Stimulated activated naive CD8-positive, alpha-beta T cell treated with anti-CD3 and anti-CD28 coated beads, Interleukin-15, amount 100 ng/mL, for 72 hours (primary cell): Measurements from ENCODE around the gene HEPACAM2.

Experiments
- ATAC-seq: fragments of 150-1000 bp; cut with Tn5 transposase; 2 replicates; pipeline ENCODE4 v1.10.0; 2021; ENCODE audit warnings: mild to moderate bottlenecking, moderate library complexity
- DNase-seq, 2 donors: peaks; one replicate each; pipeline ENCODE4 v3.0.0; 2021 to 2022
- H3K27ac Mint-ChIP-seq, 2 donors: one replicate each; pipeline ENCODE4 v1.8.0; 2022; ENCODE audit warnings: mild to moderate bottlenecking in 2 of 2, mixed read lengths in 2 of 2, moderate library complexity in 2 of 2
- H3K27me3 Mint-ChIP-seq: one replicate; pipeline ENCODE4 v1.8.0; 2022; ENCODE audit warnings: mixed read lengths
- H3K4me1 Mint-ChIP-seq: one replicate; pipeline ENCODE4 v1.8.0; 2022; ENCODE audit warnings: mild to moderate bottlenecking, mixed read lengths
- H3K4me3 Mint-ChIP-seq, 2 donors: one replicate each; pipeline ENCODE4 v1.8.0; 2022; ENCODE audit warnings: mild to moderate bottlenecking in 2 of 2, mixed read lengths in 2 of 2, moderate library complexity in 1 of 2
- H3K9me3 Mint-ChIP-seq, 2 donors: one replicate each; pipeline ENCODE4 v1.8.0; 2022; ENCODE audit warnings: mixed read lengths in 2 of 2

The HEPACAM2 gene

DNA sequence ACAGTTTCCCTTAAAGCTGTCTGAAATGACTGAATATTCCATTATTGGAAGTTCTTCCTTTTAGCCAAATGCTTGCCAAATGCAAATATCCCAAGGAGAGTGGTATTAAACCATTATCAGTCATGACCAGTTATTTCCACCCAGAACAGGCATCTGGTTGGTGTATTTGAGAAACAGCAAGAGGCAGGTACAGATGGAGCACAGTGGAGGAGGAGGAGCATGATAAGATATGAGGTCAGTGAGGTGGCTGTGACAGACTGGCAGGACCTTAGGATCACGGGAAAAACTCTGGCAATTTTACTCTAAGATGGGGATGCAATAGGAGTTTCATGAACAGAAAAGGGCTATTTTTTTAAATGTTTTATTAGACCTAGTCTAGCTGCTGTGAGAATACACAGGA lies 6.4 kb downstream of the HEPACAM2 start:
- DNase-seq (no peak), ATAC-seq (no peak)
- Mint-ChIP-seq H3K27me3 (peaks cover 16% of the 10 kb centered on the region), H3K27ac (no peak overlapping the region), H3K4me3 (no peak overlapping the region), H3K9me3 (no peaks in the 10 kb centered on the region), H3K4me1 (no peaks in the 10 kb centered on the region)

GRCh38 chr7:93218997-93219827 lies 7.1 kb downstream of the HEPACAM2 start:
- Mint-ChIP-seq H3K4me3 (no peak overlapping the region), H3K9me3 (no peaks in the 10 kb centered on the region), H3K27ac (no peak overlapping the region), H3K4me1 (no peaks in the 10 kb centered on the region), H3K27me3 (peaks cover 22% of the 10 kb centered on the region)
- no peak for ATAC-seq
- no peak for DNase-seq

DNA sequence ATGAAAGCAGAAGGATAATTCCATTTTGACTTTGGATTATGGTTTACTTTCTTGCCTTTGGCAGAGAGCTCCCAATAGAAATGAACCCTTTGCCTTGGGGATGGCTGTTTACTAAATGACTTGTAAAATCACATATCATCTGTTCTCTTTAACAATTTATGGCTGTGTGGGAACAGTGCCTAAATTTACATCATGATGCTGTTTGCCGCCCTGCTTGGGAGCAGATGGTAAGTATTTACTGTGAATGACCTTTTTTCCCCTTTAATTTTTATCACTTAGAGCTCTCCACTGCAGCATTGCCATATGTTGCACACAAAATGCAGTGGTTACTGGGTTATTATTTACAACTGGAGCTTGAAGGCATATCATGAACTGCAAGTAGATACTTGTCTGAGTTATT lies 13.4 kb downstream of the HEPACAM2 start:
- Mint-ChIP-seq H3K27ac (no peak overlapping the region), H3K9me3 (no peaks in the 10 kb centered on the region), H3K4me3 (no peak overlapping the region), H3K4me1 (no peaks in the 10 kb centered on the region), H3K27me3 (peaks cover 33% of the 10 kb centered on the region)
- DNase-seq (no peak), ATAC-seq (no peak)

DNA sequence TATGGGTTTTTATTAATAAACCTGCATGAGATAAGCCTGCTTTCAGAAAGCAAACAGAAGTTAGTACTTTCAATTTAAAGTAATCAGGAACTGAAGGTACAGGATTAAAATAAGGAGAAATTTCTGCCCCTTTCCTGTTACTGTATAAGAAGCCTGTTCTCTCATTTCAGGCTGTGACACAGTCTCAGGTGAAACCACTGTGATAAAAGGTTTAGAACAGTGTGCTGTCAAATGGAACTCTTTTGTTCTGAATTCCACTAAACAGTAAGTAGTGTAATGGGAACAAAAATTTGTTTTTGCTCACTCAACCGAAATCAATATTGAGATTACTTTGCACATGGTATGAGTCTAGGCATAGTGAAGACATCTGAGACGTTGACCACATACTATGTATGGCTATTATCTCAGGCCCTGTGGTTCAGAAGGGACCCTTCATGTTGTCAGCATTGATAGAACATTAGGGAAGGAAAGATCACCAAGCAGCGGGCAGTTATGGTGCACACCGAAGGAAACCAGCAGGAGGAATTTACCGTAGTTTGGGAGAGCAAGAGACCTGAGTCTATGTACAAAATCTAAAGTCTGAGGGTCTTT lies 14.9 kb downstream of the HEPACAM2 start:
- peaks cover 30% of the 10 kb centered on the region for H3K27me3 Mint-ChIP-seq
- no peaks in the 10 kb centered on the region for H3K4me1 Mint-ChIP-seq
- no peak for DNase-seq
- no peak overlapping the region for H3K27ac Mint-ChIP-seq
- no peak for ATAC-seq
- H3K9me3 Mint-ChIP-seq = no peaks in the 10 kb centered on the region
- no peak overlapping the region for H3K4me3 Mint-ChIP-seq

GRCh38 chr7:93205046-93205445 lies 21.2 kb downstream of the HEPACAM2 start:
- no peak overlapping the region for H3K27ac Mint-ChIP-seq
- H3K9me3 Mint-ChIP-seq = no peaks in the 10 kb centered on the region
- H3K4me1 Mint-ChIP-seq = no peaks in the 10 kb centered on the region
- no peak overlapping the region for H3K4me3 Mint-ChIP-seq
- H3K27me3 Mint-ChIP-seq = peaks cover 15% of the 10 kb centered on the region
- ATAC-seq (no peak), DNase-seq (no peak)

GRCh38 chr7:93203496-93203895 lies 22.8 kb downstream of the HEPACAM2 start:
- no peak overlapping the region for H3K27ac Mint-ChIP-seq
- no peaks in the 10 kb centered on the region for H3K4me1 Mint-ChIP-seq
- no peaks in the 10 kb centered on the region for H3K9me3 Mint-ChIP-seq
- H3K4me3 Mint-ChIP-seq = no peak overlapping the region
- H3K27me3 Mint-ChIP-seq = peaks cover 21% of the 10 kb centered on the region
- ATAC-seq = no peak
- DNase-seq = no peak

GRCh38 chr7:93202594-93203250 lies 23.5 kb downstream of the HEPACAM2 start:
- Mint-ChIP-seq H3K4me3 (no peak overlapping the region), H3K4me1 (no peaks in the 10 kb centered on the region), H3K9me3 (no peaks in the 10 kb centered on the region), H3K27ac (no peak overlapping the region), H3K27me3 (peaks cover 22% of the 10 kb centered on the region)
- ATAC-seq = no peak
- DNase-seq = no peak

GRCh38 chr7:93198472-93198871 lies 27.8 kb downstream of the HEPACAM2 start:
- Mint-ChIP-seq H3K27me3 (peaks cover 31% of the 10 kb centered on the region), H3K4me3 (no peak overlapping the region), H3K4me1 (no peaks in the 10 kb centered on the region), H3K27ac (no peak overlapping the region), H3K9me3 (no peaks in the 10 kb centered on the region)
- ATAC-seq (no peak), DNase-seq (no peak)

DNA sequence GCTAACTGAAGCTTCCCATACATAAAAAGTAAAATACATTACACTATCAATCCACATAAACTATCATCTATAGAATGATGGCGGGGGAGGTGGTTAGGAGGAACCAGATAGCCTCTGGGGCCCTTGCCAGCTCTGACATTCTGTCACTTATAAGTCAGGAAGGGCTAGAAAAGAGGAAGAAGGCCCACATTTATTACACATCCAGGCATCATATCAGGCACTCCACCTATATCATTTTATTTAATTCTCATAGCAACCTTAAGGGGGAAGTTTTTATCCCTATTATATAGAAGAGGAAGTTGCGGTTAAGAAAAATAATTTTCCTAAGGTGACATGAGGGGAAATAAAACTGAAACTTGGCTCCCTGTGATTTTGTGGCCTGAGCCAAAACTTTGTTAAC lies 29.9 kb downstream of the HEPACAM2 start:
- Mint-ChIP-seq H3K9me3 (no peaks in the 10 kb centered on the region), H3K4me1 (no peaks in the 10 kb centered on the region), H3K4me3 (no peak overlapping the region), H3K27ac (no peak overlapping the region), H3K27me3 (peaks cover 35% of the 10 kb centered on the region)
- ATAC-seq = no peak
- no peak for DNase-seq

- Mint-ChIP-seq H3K4me1 (no peaks in the 10 kb centered on the region), H3K9me3 (no peaks in the 10 kb centered on the region), H3K27ac (no peak overlapping the region), H3K27me3 (peaks cover 38% of the 10 kb centered on the region), H3K4me3 (no peak overlapping the region)
- DNase-seq (no peak), ATAC-seq (no peak)
Observed at GRCh38 chr7:93194386-93194785, 31.9 kb downstream of the HEPACAM2 start.

DNA sequence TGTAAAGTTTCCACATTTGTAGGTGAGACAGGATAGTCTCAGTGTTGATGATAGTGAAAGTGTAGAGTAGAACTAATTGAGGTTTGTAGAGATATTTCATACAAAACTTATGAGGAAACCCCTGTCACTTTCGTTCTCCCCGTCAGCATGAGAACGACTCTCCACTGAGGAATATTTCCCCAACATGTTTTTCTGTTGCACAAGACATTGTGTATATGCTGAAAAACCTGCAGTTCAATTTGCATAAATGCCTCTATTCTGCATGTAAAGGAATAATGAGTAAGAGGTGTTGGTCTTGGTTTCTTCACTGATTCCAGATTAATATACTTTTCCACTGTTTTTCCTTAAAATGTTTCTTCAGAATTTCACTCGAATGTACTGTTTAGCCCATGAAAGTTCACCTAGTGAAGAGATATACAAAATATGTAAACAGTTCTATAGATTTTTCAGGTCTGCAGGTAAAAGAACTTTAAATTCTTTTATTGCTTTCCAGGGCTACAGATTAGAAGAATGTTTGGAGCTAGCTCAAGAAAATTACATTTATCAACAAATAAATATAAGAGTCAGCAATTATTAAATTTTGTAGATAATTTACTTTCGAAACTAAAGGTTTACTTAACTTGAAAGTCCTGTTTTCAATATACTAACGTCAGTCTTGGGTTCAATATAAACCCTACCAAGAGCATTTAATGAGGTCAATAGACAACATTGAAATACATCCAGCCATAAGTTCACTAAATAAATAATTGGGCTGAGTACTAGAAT lies 37.2 kb downstream of the HEPACAM2 start:
- Mint-ChIP-seq H3K9me3 (no peaks in the 10 kb centered on the region), H3K4me3 (no peak overlapping the region), H3K4me1 (peaks cover 4% of the 10 kb centered on the region), H3K27ac (no peak overlapping the region), H3K27me3 (peaks cover 38% of the 10 kb centered on the region)
- ATAC-seq = no peak
- DNase-seq = no peak

GRCh38 chr7:93185303-93186027 lies 40.8 kb downstream of the HEPACAM2 start:
- no peak overlapping the region for H3K4me3 Mint-ChIP-seq
- DNase-seq = peak in 1 of 2 donors; percentile 15
- no peaks in the 10 kb centered on the region for H3K9me3 Mint-ChIP-seq
- peak; percentile 89 for ATAC-seq
- peaks cover 21% of the 10 kb centered on the region for H3K27me3 Mint-ChIP-seq
- H3K27ac Mint-ChIP-seq = no peak overlapping the region
- peaks cover 4% of the 10 kb centered on the region for H3K4me1 Mint-ChIP-seq

GRCh38 chr7:93179173-93179572 lies 47.1 kb downstream of the HEPACAM2 start:
- ATAC-seq (no peak), DNase-seq (no peak)

DNA sequence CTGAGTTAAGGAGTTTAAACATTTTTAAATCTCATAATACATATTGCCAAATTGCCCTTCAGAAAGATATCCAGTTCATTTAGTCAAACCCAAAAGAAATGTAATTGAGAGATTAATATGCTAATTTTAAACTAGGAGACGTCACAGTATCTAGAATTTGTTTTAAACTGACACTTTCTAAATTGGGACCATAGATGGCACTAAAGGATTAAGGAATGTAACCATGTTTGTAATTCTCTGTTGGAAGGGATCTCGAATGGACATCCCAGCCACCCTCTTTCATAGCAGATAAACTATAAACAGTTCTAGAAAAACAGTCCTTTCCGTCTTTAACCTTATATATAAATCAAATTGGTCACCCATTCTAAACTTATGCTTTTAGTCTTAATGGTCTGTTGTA lies 48.1 kb downstream of the HEPACAM2 start:
- peaks cover 0 to 6% of the 10 kb centered on the region in 2 donors for H3K9me3 Mint-ChIP-seq
- H3K4me1 Mint-ChIP-seq = no peaks in the 10 kb centered on the region
- H3K4me3 Mint-ChIP-seq = no peak overlapping the region
- no peak overlapping the region for H3K27ac Mint-ChIP-seq
- ATAC-seq (no peak), DNase-seq (no peak)
- peaks cover 30% of the 10 kb centered on the region for H3K27me3 Mint-ChIP-seq

More at GRCh38 chr7:93179173-93179572, 47.1 kb downstream of the HEPACAM2 start:
- H3K4me3 Mint-ChIP-seq = no peak overlapping the region
- no peaks in the 10 kb centered on the region for H3K4me1 Mint-ChIP-seq
- H3K27ac Mint-ChIP-seq = no peak overlapping the region
- peaks cover 24% of the 10 kb centered on the region for H3K27me3 Mint-ChIP-seq
- H3K9me3 Mint-ChIP-seq = no peaks in the 10 kb centered on the region

- Mint-ChIP-seq H3K4me3 (no peak overlapping the region), H3K4me1 (no peaks in the 10 kb centered on the region), H3K27ac (no peak overlapping the region), H3K9me3 (peaks cover 5 to 12% of the 10 kb centered on the region in 2 donors), H3K27me3 (peaks cover 30% of the 10 kb centered on the region)
- ATAC-seq = no peak
- no peak for DNase-seq
Observed at GRCh38 chr7:93176992-93177580, 49.2 kb downstream of the HEPACAM2 start.
